Measurements from ENCODE around the gene C12orf60.

GRCh38 chr12:14840616-14841015 lies 37.1 kb downstream of the C12orf60 start:
- no peak for TF ChIP-seq CTCF (IDR thresholded peaks at IDR 0.05)
- TF ChIP-seq POLR2A (IDR thresholded peaks at IDR 0.05): no peak
